GF-D8 (cell line): ENCODE results near the gene SSX2IP.
"Not testable (repeated sequence)": the region's sequence is repeated elsewhere in the genome, so short reads cannot be mapped to it uniquely, and the experiment has no call there.

Source experiments
- DNase-seq: peaks from one replicate; lab custom pipeline; 2025; lab: John Stamatoyannopoulos, UW

The SSX2IP gene

DNA sequence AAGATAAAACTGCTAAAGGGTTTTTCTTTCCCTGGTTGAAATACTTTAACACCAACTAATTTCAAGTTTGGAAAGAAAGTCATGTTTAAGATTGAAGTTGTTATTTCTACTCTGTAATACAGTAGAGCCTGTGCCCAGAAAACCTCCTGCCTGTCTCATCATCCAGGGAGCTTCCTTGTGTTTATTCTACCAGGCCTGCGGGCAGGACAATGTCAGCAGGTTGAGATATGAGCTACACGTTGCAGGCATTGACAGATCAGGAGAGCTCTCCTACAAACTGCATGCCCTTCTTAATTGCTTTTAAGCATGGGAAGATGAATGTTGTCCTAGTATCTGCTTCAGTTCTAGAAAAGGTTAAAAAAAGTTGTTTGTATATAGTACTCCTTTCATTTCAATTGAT is 72.9 kb downstream of the SSX2IP start:
- no peak for DNase-seq

DNA sequence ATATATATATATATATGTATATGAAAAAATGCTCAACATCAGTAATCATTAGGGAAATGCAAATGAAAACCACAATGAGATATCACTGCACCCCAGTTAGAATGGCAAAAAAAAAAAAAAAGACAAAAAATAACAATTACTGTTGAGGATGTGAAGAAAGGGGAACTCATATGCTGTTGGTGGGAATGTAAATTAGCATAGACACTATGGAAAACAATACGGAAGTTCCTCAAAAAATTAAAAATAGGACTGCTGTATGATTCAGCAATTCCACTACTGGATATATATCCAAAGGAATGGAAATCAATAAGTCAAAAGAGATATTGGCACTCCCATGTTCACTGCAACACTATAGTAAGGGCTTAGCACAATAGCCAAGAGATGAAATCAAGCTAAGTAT is 74.5 kb downstream of the SSX2IP start:
- DNase-seq, result no peak

DNA sequence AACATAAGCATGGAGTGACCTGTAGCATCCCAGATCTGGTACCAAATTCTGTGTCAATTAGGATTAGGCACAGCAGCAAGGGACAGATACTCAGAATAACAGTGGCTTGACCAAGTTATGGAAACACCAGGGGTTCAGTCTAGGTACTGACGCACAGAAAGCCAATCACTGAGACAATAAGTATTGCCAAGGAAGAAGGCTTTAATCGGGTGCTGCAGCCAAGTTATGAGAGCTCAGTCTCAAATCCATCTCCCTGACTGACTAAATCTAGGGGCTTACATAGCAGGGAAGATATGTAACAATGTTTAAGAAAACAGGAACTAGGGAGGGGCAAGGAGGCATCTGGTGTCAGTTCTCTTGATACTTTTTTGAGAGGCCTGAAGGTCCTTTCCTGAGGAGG is 76.4 kb downstream of the SSX2IP start:
- DNase-seq, result no peak

DNA sequence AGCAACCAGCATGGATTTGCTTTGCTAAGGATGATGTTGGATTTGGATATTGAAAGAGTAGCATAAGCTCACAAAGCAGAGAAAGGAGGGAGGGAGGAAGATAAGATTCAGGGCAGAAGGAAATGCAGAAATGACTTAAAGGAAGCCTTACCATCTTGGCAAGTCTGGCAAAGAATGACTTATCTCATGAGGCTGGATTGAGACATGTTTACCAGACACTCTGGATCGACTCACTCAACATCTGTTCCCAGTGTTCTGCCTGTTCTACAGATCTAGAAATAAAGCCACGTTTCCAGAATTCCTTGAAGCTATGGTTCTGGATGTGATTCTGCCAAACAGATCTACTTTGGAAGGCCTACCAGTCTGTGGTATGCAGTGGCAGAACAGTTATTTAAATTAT is 77.2 kb downstream of the SSX2IP start:
- DNase-seq, result no peak

DNA sequence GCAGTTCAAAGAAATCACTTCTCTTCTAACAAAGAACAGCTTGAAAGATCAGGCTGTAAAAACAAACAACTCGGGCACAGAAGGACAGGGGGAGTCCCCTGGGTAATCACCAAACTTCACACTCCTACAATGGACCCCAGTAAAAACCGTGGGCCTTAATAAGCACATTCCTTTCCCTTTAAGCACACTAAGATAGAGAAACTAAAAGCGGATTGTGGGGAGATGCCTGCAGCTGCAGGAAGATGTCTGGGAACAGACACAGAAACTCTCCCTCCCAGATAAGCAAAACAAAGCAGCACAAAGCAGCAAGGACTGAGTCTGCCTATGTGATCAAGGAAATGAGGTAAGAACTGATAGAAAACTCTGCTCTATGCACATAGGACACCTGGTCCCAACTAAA is 78.5 kb downstream of the SSX2IP start:
- no peak for DNase-seq

DNA sequence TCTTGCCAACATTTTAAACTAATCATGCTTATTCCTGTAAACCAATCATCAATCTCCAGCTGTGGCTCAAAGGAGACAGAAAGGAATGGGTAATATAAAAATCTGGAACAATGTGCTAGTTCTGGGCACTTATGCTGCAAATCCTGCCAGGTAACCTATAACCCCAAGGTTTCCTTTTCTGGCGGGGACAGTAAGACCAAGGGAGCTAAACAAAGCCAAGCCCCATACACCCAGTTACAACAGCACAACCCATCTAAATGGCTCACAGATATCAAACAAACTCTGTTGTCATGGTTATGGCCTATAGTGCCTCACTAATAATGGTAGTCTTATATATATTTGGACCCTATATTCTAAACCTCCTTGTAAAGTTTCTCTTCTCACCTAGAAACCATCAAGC is 79.2 kb downstream of the SSX2IP start:
- DNase-seq, result no peak

DNA sequence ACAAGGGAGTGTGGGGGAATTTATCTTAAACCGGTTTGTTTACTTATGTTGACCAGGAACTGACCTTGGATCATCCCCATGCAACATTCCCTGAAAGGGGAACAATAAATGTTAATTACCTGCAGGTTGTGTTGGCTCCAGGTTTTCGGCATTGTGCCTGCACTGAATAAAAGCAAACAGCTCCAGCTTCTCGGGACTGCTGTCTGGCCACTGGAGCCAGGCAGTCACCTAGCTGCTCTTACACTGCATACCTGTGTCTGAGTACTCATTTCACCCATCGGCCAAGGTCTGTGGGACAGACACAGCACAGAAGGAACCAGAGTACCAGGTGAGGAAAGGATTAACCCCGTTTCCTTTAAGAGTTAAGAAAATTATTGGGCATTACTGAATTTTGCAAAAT is 83.3 kb downstream of the SSX2IP start:
- no peak for DNase-seq

DNA sequence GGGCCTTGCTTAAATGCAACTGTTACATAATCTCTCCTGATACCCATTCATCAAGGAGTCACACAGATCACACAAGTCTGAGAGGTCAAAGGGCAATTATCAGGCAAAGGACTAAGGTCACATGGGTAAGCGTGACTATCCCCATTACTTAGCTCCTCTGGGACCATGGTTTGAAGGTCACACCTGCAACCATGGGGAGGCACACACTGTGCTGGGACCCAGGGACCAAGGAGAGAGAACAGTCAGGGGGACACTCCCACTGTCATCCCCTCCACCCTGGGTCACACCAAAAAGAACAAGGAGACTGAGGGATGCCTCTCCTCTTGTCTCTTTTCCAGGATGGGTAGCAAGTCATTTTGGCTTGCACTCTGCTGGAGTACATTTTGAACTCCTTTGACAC is 85.1 kb downstream of the SSX2IP start:
- no peak for DNase-seq

DNA sequence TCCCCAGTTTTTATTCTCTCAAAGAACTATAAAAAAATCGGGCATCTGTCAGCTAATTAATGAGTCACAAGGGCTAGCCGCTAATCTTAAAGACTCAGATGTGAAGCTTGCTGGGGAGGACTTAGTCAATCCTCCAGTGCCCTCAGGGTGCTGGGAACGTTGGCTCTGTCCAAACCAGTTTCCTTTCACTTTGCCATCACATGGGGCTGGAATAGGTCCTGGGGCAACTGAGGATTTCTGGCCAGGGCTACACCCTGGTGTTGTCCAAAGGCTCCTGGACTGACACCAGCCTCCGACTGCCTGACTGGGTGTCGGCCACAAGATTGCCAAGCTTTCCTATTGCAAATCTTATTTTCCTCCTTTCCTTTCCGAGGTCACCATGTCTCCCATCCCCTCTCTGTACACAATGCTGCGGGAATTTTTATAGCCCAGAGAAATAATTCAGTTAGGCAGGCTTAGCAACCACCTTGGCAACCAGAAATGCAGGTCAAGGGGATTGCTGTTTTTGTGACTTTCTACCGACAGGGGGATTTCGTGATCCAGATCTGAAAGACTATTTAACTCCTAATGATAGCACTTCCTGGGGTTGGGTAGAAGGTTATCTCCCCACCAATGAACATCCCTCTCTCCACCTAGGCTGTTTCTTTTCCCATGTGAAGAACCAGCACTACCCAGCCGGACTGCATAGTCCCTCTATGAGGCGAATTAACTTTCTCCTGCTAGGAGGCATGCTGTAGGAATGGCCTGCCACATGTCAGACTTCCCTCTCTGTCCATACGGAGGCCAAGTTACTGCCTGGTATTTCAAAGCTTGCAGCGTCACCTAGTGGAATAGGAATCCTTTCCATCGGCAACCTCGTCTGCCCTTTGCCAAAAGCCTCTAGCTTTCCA is 86.1 kb downstream of the SSX2IP start:
- no peak for DNase-seq

DNA sequence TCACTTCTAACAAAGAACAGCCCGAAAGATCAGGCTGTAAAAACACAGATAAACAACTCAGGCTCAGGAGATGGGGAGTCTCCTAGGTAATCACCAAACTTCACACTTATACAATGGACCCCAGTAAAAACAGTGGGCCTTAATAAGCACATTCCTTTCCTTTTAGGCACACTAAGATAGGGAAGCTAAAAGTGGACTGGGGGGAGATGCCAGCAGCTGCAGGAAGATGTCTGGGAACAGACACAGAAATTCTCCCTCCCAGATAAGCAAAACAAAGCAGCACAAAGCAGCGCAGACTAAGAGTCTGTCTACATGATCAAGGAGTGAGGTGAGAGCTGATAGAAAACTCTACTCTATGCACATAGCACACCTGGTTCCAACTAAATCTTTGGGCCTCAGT is 87.0 kb downstream of the SSX2IP start:
- no peak for DNase-seq

DNA sequence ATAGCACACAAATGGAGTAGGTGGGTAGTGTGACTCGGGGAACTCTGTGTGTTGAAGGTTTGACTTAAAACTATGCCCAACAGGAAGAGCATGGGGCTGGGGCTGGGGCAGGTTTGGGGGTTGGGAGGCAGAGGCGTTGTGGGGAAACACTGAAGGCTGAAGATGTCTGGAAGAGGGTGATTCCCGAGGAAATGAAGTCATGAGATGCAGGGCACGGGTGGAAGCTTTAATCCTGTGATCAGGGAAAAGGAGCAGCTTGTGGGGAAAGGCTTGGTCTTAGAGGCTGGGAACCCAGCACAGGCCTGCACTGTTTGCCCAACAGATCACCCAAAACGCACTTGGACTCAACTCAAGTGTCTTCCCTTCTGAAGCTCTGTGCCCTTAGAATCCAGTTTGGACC is 89.5 kb downstream of the SSX2IP start:
- DNase-seq, result no peak

DNA sequence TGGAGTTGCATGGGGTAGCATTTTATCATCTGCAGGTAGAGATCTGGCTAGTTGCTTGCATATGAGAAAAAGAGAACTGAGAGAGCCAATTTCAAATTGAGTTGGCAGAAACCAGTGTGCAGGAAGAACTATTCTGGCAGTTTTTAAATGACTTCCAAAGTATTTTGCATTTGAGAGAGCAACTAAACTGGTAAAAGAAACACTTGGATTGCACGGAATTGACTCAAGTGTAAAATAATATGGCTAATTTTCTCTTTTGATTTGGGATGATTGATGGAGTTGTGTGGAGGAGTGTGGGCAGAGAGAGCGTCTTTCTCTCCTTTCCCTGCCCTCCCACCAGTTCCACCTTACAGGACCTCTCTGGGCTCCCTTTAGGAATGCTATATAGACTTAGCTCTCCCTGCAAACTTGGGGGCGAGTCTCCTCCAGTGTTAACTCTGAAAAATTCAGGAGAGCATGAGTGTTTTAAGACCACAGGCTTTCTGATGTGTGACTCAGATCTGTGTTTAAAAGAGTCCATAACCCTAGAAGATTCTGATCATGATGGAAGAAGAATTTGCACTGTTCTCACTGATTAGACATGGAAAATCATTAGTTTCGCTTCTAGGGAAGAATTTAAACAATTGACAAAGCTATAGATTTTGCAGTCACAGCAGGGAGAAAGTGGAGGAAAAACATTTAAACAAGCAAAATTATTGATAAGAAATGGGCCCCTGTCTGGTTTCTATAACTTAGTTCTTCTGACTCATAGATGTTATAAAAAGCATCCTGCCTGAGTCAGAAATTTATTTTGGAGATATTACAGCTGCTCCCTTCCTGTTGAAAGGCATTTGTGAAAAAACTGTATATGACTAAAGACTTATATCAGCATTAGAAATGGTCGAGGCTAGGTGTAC is 91.2 kb downstream of the SSX2IP start:
- DNase-seq, result no peak

DNA sequence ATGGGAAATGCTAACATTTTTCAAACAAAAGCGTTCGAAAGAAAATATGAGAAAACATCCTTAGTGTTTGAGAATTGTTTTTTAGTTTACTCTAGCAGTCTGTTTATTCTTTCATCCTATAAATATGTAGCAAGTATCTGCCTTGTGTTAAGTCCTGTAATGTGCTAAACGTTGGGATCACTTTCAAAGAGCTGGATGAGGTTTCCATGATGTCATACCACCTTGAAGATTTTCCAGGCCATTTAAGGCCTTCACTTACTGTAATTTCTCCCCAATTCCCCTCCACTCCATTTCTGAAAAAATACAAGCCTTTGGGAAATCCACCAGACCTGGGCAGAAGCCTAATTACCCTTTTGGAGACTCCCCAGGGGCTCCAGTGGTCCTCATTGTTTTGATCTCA is 91.8 kb downstream of the SSX2IP start:
- DNase-seq, result no peak

DNA sequence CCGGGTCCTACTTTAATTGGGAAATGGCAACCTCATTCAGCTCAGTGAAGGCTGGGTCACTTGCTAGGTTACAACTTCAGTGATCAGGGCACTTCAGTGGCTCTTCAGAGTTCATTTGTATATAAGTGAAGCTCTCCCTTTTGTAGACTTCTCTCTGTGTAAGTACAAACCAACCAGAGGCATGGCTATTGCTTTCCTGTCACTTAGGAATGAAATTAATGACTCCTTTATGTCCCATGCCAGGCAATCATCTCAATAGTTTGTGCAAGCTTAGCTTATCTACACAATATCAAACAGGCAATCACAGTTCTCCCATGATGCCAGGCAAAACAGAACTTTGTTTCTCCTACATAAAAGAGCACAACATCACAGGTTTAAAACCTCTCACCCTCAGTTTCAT is 93.2 kb downstream of the SSX2IP start:
- no peak for DNase-seq

DNA sequence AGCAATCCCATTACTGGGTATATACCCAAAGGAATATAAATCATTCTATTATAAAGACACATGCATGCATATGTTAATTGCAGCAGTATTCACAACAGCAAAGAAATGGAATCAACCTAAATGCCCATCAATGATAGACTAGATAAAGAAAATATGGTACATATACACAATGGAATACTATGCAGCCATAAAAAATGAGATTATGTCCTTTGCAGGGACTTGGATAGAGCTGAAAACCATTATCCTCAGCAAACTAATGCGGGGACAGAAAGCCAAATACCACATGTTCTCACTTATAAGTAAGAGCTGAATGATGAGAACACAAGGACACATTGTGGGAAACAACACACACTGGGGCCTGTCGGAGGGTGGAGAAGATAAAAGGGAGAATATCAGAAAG is 95.3 kb downstream of the SSX2IP start:
- not testable (repeated sequence) for DNase-seq
